HG02588 (cell line): ENCODE measurements around the gene FOXJ1.

Experiments used
- ATAC-seq: cut with Tn5 transposase; IDR thresholded peaks from one replicate; pipeline ENCODE4 v1.9.1; 2021; ENCODE audit warnings: mild to moderate bottlenecking, moderate library complexity; ENCODE audit not compliant: unreplicated experiment

The FOXJ1 gene

GRCh38 chr17:76142039-76142584, 1.1 kb upstream of the FOXJ1 start:
- no peak for ATAC-seq

DNA sequence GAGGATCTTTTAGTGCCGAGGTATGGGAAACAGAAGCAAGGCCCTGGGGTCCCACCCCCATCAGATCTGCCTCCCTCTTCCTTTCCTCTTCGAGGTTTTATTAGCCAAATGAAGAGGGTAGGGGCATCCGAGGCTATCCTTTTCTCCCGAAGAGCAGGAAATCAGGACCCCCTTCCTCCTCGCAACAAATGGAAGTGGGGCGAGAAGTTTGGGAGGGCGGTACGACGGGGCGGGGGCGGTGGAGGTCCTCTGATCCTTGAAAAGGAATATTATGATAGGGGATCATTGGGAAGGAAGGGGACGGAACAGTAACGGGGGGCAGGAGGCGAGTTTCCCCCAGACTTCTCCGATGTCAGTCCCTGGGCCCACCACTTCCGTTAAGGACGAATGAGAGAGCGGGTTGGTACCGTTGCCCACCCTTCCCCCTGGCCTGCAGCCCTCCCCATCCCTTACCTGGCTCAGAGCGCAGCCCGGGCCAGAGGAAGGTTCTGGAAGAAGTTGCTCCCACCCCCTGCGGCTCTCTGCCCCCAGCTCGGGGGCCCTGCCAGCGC, 309 bp downstream of the FOXJ1 start:
- no peak for ATAC-seq

DNA sequence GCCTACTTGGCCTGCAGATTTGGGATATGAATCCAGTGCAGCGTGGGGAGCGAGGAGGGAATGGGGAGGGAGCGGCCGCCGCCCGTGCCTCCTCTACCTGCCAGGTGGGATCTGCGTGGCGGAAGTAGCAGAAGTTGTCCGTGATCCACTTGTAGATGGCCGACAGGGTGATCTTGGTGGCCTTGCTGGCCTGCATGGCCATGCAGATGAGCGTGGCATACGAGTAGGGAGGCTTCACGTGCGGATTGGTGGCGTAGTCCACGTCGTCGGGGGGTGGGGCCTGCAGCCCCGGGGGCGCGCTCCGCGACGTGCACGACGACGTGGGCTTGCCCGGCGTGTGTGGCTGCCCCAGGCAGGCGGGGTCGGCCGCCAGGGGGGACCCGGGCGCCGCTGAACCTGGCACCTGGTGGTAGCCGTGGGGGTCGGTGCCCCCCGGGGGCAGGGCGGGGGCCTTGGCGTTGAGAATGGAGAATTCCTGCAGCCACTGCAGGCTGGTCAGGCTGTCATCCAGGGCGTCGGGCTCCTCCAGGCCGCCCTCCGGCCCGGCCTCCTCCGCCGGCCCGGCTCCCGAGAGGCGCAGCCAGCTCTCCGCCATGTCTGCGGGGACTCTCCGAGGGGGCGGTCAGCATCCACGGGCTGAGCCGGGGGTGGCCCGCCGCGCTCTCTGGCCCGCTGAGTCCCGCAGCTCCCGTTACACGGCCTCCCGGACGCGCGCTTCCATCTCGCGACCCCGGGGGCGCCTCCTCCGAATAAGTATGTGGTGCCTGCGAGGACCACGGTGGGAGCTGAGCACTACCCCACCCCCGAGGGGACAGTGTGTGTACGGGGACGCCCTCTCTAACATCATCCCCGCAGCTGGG, 1.0 kb downstream of the FOXJ1 start:
- no peak for ATAC-seq

- ATAC-seq, result no peak
These were observed 1.9 kb downstream of the FOXJ1 start for GRCh38 chr17:76138896-76139752.

GRCh38 chr17:76138234-76138895, 2.7 kb downstream of the FOXJ1 start:
- ATAC-seq, result no peak

DNA sequence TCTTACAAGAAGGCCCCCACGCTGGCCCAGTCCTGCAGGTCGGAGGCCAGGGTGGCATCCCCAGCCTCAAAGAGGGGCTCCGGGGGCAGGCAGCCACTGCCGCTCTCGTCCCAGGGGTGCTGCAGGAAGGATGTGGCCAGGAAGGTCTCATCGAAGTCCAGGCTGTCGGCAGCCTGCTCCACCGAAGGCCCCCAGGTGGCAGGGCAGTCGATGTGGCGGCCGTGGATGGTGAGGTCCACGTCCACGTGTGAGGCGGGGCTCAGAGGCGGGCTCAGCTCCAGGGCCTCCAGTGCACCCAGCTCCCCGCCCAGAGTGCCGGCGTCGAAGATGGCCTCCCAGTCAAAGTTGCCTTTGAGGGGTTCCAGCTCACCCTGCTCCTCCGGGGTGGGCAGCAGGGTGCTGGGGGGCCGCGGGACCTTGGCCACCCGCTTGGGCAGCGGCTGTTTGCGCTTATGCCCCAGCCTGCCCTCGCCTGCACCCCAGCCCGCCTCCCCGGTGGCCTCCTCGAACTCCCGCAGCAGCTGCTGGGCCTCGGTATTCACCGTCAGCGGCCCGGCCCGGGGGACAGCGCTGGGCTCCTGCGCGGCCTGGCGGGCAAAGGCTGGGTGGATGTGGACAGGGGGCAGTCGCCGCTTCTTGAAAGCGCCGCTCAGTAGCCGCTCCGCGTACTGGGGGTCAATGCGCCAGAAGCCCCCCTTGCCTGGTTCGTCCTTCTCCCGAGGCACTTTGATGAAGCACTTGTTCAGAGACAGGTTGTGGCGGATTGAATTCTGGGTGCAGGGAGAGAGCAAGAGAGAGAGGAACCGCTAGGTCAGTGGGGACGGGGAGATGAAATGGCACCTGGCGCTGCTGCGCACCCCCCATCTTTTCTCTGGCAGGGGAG, 3.5 kb downstream of the FOXJ1 start:
- ATAC-seq, result no peak

- no peak for ATAC-seq
These were observed 4.1 kb downstream of the FOXJ1 start for GRCh38 chr17:76137001-76137350.

- no peak for ATAC-seq
These were observed 4.6 kb downstream of the FOXJ1 start for GRCh38 chr17:76136276-76137000.

GRCh38 chr17:76135810-76136188, 5.2 kb downstream of the FOXJ1 start:
- ATAC-seq, result no peak

DNA sequence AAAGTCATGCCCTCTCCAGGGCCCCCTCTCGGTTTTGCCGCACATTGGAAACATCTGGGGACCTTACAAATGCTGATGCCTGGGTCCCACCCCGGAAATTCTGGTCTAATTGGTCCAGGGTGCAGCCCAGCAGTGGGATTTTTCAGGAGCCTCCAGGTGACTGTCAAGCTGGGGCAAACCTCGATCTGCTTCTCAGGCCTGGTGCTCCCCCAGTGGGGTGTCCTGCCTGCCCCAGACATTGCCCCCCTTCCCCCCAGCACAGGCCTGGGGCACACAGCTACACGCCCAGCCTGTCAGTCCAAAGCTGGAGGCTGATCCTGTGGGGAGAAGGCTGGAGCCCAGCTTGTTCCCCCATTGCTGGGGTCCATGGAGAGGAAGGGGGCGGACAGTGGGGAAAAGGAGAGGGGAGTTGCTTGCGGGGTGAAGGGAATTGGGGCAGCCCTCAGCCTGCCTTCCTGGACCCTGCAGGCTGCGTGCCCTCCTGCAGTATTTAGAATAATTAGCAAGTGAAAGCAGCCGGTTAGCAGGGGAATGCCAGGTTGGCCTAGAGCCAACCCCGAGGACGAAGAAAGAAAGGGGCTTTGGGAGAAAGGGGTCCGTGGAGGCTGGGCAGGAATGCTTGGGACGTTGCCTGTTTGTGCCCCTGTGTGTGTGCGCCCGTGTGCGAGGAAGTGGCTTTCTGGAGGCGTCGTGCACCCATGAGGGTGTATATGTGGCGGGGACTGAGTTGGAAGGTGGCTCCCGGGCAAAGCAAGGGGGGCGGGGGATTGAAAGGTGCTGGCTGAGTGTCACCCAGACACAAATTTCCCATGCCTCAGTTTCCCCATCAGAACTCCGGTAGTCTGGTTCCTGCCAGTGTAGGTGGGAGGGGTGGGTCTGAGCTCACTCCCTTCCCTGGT, 5.9 kb downstream of the FOXJ1 start:
- ATAC-seq, result no peak

DNA sequence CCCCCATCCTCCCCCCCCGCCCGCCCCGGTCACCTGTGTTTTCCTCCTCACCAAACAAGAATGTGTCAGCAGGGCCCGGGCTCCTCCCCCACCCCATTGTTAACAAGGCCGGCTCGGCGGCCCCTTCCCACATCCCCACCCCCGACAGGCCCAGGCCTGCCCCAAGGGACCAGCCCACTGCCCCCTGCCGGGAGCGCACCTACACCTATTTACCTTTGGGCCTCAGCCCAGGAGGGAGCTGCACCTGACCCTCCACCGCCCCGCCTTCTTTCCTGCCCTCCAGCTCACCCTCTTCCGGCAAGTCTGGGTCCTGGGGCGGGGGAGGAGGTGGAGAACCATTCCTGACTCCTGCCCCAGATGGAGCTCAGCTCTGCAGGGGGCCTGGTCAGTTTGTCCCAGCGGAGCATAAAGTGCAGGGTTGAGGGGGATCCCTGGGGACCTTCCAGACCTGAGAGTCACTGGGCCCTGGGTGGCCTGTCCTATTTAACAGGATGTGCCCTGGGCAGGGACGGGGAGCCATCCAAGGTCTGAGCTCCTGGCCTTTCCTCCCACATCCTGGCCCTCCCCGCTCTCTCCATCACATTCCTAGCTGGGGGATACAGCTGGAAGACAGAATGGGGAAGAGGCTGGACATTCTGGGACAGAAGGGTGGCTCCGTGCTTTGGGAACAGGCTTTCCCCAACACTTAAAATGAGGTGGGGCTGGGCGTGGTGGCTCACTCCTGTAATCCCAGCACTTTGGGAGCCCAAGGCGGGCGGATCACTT, 8.3 kb downstream of the FOXJ1 start:
- no peak for ATAC-seq

- no peak for ATAC-seq
These were observed 9.1 kb downstream of the FOXJ1 start for GRCh38 chr17:76131692-76132573.

DNA sequence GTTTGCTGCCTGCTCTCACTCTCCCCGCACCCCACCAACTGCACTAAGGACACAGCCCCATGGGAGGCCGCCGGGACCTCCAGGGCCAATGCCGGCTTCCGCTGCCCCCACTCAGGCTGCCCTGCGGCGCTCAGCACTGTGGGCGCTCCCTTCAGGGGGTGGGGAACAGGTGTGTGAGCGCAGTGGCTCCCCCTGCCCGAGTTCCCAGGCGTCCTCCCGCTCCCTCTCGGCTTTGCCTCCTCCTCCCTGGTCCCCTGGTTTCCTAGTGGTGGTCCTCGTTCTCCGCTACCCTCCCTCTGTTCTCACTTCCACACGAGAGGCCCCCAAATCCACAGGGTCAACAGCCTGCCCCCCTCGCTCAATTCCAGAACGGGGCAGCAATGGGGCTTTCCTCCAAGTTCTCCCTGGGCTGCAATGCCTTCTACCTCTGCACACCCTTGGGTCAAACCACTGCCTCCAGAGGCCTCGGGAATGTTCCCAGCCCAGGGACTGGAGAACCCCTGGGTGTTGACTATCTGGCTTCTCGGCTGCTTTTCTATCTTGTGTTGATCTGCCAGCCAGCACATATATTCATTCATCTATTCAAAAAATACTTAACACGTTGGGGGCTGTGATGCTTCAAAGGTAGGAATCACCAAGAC, 9.9 kb downstream of the FOXJ1 start:
- no peak for ATAC-seq

- no peak for ATAC-seq
These were observed 10.6 kb downstream of the FOXJ1 start for GRCh38 chr17:76130473-76130872.

GRCh38 chr17:76125922-76126321, 15.1 kb downstream of the FOXJ1 start:
- ATAC-seq, result no peak

DNA sequence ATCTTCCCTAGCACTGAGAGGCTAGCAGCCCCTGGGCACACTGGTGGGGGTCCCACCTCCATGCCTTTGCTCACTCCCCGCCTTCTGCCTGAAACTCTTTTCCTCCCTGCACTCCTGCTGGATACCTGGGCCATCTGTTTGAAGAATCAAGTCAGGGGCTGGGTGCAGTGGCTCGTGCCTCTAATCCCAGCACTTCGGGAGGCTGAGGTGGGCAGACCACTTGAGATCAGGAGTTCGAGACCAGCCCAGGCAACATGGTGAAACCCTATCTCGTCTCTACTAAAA, 15.7 kb downstream of the FOXJ1 start:
- no peak for ATAC-seq
